ENCODE measurements around the gene THSD4. TPM values are rescaled to one million over a fixed set of nuclear protein-coding genes. Genes with fewer than 3 reads are reported as not detected.

THSD4 gene
- total RNA-seq, 2 experiments from 2014 or later: not detected

DNA sequence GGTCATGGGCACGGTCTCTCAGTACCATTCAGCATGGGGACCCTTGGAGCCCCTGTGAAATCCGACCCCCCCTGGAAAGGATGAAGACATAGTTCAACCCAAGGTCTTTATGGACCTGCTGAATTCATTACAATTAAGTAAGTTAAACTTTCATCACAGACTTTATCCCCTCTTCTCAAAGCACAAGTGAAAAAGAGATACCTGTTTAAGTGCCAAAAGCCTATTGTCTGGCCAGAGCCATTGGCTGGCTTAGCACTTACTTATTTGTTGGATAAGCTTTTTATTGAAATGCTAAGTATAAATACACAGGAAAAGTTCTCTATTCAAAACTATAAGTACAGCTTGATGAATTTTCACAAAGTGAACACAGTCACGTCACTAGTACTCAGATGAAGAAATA is 566.7 kb downstream of the THSD4 start:
- H3K9me2 ChIP-seq (ENCODE audit: insufficient read depth, low read length): no peaks in the 10 kb centered on the region
- ChIA-PET CTCF (ENCODE audit: unreplicated experiment) (no interaction called here), POLR2A (interaction anchor here (0.5 kb wide), 1 partner anchor 788 kb away, joined by 7 read pairs; no protein-coding TSS in a partner anchor)
- no peak for TF ChIP-seq CTCF (conservative IDR thresholded peaks at IDR 0.05; ENCODE audit: low read length)
- no peak for TF ChIP-seq EZH2phosphoT487 (IDR thresholded peaks at IDR 0.05; ENCODE audit: borderline replicate concordance, low read depth, low read length)
- no peak overlapping the region for H3K27ac ChIP-seq (ENCODE audit: low read depth, low read length, poor library complexity, severe bottlenecking)
- no TSS peak for BruUV-seq (replicated peaks)
- H2AFZ ChIP-seq (ENCODE audit: low read length): no peak overlapping the region
- H3K36me3 ChIP-seq (ENCODE audit: insufficient read depth, low read length): no peaks in the 10 kb centered on the region
- no peaks in the 10 kb centered on the region for H3K79me2 ChIP-seq (ENCODE audit: insufficient read depth, low read depth, low read length)
- H3K4me1 ChIP-seq (ENCODE audit: insufficient read depth, low read length, poor library complexity, severe bottlenecking): no peaks in the 10 kb centered on the region
- H3K4me2 ChIP-seq (ENCODE audit: low read length): no peak overlapping the region
- no peaks in the 10 kb centered on the region for H3K9me3 ChIP-seq (ENCODE audit: low read length)
- no peak for DNase-seq (ENCODE audit: low spot score)
- H3K4me3 ChIP-seq (ENCODE audit: low read depth, low read length, poor library complexity, severe bottlenecking): no peak overlapping the region
- H4K20me1 ChIP-seq (ENCODE audit: insufficient read depth, low read length): no peaks in the 10 kb centered on the region
- intact Hi-C loops (cut with micrococcal nuclease; ENCODE audit: unreplicated experiment): no loop called here

DNA sequence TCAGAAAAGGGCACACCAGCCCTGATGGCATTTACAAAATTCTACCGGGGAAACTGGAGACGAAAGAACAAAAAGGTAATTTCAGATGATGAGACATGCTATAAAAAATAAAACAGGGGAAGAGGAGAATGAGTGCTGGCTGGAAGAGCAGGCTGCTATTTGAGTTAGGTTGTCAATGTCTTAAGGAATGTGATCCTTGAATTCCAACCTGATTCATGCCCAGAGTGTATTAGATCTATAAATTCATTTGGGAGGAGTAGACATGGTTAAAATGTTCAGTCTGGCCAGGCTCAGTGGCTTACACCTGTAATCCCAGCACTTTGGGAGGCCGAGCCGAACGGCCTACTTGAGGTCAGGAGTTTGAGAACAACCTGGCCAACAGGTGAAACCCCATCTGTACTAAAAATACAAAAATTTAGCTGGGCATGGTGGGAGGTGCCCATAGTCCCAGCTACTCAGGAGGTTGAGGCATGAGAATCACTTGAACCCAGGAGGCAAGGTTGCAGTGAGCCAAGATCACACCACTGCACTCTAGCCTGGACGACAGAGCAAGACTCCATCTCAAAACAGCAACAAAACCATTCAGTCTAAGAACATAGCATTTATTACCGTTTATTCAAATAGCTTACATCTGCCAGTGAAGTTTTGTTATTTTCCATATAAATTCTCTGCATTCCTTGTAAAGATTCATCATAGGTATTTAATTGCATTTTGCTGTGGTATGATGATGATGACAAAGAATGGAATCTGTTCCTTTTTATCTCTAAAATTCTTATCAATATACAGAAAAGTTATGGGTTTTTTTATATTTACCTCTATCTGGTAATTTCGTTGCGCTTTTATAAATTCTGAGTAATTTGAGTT is 568.4 kb downstream of the THSD4 start:
- Histone ChIP-seq H3K4me1 (ENCODE audit: insufficient read depth, low read length, poor library complexity, severe bottlenecking) (no peaks in the 10 kb centered on the region), H3K27ac (ENCODE audit: low read depth, low read length, poor library complexity, severe bottlenecking) (no peak overlapping the region), H4K20me1 (ENCODE audit: insufficient read depth, low read length) (no peaks in the 10 kb centered on the region), H3K9me3 (ENCODE audit: low read length) (no peaks in the 10 kb centered on the region), H3K79me2 (ENCODE audit: insufficient read depth, low read depth, low read length) (no peaks in the 10 kb centered on the region), H3K4me3 (ENCODE audit: low read depth, low read length, poor library complexity, severe bottlenecking) (no peak overlapping the region), H2AFZ (ENCODE audit: low read length) (no peak overlapping the region), H3K36me3 (ENCODE audit: insufficient read depth, low read length) (no peaks in the 10 kb centered on the region), H3K9me2 (ENCODE audit: insufficient read depth, low read length) (no peaks in the 10 kb centered on the region), H3K4me2 (ENCODE audit: low read length) (no peak overlapping the region)
- intact Hi-C loops (cut with micrococcal nuclease; ENCODE audit: unreplicated experiment): no loop called here
- CTCF ChIA-PET (ENCODE audit: unreplicated experiment): no interaction called here
- no peak for DNase-seq (ENCODE audit: low spot score)
- TF ChIP-seq EZH2phosphoT487 (IDR thresholded peaks at IDR 0.05; ENCODE audit: borderline replicate concordance, low read depth, low read length) (no peak), CTCF (conservative IDR thresholded peaks at IDR 0.05; ENCODE audit: low read length) (no peak)
- BruUV-seq (replicated peaks): no TSS peak
- POLR2A ChIA-PET: no interaction called here

DNA sequence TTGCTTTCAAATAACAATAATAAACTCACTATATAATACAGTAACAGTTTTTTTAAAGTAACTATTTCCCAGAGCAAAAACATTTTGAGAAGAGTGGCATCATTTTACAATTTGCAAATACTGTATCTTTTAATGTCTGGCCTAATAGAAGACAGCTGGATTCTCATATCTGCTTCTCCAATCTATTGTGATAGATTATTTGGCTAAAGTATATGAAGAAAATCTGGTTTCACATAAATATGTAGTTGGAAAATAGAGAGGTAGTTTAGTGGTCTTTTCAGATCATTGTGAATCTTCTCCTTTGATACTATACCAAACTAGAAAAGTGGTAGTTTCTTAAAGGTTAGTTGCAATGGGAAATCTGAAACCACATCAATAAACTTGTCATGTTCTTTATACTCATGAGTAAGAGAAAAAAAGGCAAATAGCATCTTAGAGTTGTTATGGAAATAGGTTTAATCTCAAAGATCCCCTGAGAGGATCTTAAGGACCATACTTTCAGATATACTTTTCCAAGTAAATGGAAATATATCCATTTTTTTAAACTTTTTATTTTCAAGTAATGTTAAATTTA is 570.2 kb downstream of the THSD4 start:
- no peak overlapping the region for H3K4me2 ChIP-seq (ENCODE audit: low read length)
- no peaks in the 10 kb centered on the region for H3K9me2 ChIP-seq (ENCODE audit: insufficient read depth, low read length)
- no peak for DNase-seq (ENCODE audit: low spot score)
- TF ChIP-seq EZH2phosphoT487 (IDR thresholded peaks at IDR 0.05; ENCODE audit: borderline replicate concordance, low read depth, low read length) (no peak), CTCF (conservative IDR thresholded peaks at IDR 0.05; ENCODE audit: low read length) (no peak)
- ChIA-PET POLR2A (no interaction called here), CTCF (ENCODE audit: unreplicated experiment) (no interaction called here)
- no peaks in the 10 kb centered on the region for H4K20me1 ChIP-seq (ENCODE audit: insufficient read depth, low read length)
- H3K4me1 ChIP-seq (ENCODE audit: insufficient read depth, low read length, poor library complexity, severe bottlenecking): no peaks in the 10 kb centered on the region
- H3K4me3 ChIP-seq (ENCODE audit: low read depth, low read length, poor library complexity, severe bottlenecking): no peak overlapping the region
- no peaks in the 10 kb centered on the region for H3K9me3 ChIP-seq (ENCODE audit: low read length)
- no peak overlapping the region for H2AFZ ChIP-seq (ENCODE audit: low read length)
- BruUV-seq (replicated peaks): no TSS peak
- no peak overlapping the region for H3K27ac ChIP-seq (ENCODE audit: low read depth, low read length, poor library complexity, severe bottlenecking)
- H3K36me3 ChIP-seq (ENCODE audit: insufficient read depth, low read length): no peaks in the 10 kb centered on the region
- intact Hi-C loops (cut with micrococcal nuclease; ENCODE audit: unreplicated experiment): no loop called here
- H3K79me2 ChIP-seq (ENCODE audit: insufficient read depth, low read depth, low read length): no peaks in the 10 kb centered on the region
